Cardiac fibroblast (primary cell): Measurements from ENCODE around the gene SYNC.
A peak's percentile ranks its signal among the peaks of the same experiment; 100 is the strongest.
"Not testable (repeated sequence)": the region's sequence is repeated elsewhere in the genome, so short reads cannot be mapped to it uniquely, and the experiment has no call there.

ENCODE experiments used
- DNase-seq, 2 donors: peaks; one replicate each; pipeline versions ENCODE4 v3.0.0 to v3.0.0-alpha.2; 2010; ENCODE audit warnings: low read depth in 2 of 2
- H3K4me3 ChIP-seq, 2 donors: replicated peaks in 1 of 2; 1 replicate in 1 of 2; 2 replicates in 1 of 2; pipeline ENCODE4 v1.5.1; 2011; ENCODE audit warnings: low read depth in 2 of 2, low read length in 2 of 2, mild to moderate bottlenecking in 2 of 2, moderate library complexity in 1 of 2
- TF ChIP-seq, protein P1 (sequence below): IDR thresholded peaks from one replicate; pipeline ENCODE4 v1.5.1; 2011; ENCODE audit warnings: low read depth, mild to moderate bottlenecking, low read length, inconsistent platforms

The SYNC gene

DNA sequence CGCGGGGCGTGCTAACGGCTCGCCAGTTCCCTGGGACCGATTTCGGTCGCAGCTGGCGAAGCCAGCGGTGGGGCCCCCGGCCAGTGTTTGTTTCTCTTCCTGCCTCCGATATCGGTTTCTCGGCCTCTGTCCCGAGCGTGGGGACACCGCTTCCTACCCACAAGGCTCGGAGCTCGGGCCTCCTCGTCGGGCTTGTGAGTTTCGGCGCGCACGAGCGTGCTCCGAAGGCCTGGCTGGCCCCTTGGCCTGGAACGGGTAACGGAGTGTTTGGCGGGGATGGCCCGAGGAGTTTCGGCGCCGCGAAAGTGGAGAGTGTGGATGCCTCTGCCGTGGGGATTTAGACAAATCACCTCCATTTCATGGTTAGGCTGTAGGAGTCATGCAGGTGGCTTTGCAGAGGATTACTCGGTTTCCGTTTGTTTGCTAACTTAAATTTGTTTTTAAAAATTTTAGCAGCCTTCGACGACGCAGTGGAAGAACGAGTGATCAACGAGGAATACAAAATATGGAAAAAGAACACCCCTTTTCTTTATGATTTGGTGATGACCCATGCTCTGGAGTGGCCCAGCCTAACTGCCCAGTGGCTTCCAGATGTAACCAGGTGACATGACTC, 51.0 kb downstream of the SYNC start:
- DNase-seq = no peak
- TF ChIP-seq, protein P1, sequence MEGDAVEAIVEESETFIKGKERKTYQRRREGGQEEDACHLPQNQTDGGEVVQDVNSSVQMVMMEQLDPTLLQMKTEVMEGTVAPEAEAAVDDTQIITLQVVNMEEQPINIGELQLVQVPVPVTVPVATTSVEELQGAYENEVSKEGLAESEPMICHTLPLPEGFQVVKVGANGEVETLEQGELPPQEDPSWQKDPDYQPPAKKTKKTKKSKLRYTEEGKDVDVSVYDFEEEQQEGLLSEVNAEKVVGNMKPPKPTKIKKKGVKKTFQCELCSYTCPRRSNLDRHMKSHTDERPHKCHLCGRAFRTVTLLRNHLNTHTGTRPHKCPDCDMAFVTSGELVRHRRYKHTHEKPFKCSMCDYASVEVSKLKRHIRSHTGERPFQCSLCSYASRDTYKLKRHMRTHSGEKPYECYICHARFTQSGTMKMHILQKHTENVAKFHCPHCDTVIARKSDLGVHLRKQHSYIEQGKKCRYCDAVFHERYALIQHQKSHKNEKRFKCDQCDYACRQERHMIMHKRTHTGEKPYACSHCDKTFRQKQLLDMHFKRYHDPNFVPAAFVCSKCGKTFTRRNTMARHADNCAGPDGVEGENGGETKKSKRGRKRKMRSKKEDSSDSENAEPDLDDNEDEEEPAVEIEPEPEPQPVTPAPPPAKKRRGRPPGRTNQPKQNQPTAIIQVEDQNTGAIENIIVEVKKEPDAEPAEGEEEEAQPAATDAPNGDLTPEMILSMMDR = no peak
- peak overlapping the region; percentile 77 for H3K4me3 ChIP-seq

DNA sequence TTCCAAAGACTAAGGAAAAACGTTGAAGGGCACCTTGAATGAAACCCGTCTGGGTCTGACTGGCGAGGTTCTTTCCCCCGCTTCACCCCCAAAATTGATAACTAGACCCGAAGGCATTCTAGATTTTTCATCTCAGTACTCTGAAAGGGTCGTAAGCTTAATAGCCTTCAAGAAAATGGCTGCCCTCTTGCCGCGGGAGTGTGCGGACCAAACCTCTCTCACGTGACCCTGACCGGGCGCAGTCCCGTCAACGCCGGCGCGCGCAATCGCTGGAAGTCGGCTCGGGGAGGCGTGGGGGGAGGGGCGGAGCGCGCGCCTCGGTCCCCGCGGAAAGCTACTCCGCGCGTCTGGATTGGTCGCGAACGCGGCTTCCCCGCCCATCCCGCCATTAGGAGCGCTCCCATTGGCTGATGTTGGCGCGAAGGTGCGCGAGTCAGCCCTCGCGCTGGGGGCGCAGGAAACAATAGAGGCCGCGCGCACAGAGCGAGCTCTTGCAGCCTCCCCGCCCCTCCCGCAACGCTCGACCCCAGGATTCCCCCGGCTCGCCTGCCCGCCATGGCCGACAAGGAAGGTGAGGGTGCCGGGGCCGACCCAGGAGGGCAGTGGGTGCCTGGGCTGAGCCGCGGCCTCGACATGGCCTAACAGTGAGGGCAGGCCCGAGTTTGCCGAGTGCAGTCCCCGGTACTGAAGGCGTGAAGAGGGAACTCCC, 51.7 kb downstream of the SYNC start, which contains the start of gene RBBP4:
RBBP4 (plus strand) TSS at position 457 of the 709 bp plus-strand sequence; CDS start at position 556, 99 bp downstream.
- peak; percentile 97 to 99 for DNase-seq
- TF ChIP-seq, protein P1 = no peak
- H3K4me3 ChIP-seq = peak within 1 kb of the TSS; percentile 77 to 83

DNA sequence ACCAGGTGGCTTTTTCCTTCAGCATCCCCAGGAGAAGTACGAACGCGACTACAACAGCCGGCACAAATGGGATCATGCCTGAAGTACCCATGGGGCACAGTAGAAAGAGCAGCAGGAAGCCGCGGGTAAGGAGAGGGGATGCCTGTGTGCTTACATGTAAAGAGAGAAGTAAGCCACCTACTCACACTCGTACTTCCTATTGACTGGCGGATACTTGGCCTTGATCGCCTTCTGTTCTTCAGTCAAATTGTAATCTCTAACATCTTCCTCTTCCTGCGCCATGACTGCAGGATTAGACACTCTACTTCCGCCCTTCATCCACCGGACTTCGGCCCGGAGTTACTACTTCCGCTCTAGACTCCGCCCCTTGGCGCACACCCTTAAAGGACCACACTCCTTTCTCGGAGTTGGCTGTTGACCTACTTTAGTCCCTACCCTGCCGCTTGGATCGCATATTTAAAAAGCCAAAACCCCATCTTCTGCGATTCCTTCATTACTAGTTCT, 52.3 kb downstream of the SYNC start, which contains the start of gene ZBTB8OS:
ZBTB8OS (minus strand) TSS at position 303 of the 504 bp plus-strand sequence; CDS start at position 282, 21 bp downstream.
- peak; percentile 95 for DNase-seq
- TF ChIP-seq, protein P1 = no peak
- peak within 1 kb of the TSS; percentile 77 to 83 for H3K4me3 ChIP-seq

DNA sequence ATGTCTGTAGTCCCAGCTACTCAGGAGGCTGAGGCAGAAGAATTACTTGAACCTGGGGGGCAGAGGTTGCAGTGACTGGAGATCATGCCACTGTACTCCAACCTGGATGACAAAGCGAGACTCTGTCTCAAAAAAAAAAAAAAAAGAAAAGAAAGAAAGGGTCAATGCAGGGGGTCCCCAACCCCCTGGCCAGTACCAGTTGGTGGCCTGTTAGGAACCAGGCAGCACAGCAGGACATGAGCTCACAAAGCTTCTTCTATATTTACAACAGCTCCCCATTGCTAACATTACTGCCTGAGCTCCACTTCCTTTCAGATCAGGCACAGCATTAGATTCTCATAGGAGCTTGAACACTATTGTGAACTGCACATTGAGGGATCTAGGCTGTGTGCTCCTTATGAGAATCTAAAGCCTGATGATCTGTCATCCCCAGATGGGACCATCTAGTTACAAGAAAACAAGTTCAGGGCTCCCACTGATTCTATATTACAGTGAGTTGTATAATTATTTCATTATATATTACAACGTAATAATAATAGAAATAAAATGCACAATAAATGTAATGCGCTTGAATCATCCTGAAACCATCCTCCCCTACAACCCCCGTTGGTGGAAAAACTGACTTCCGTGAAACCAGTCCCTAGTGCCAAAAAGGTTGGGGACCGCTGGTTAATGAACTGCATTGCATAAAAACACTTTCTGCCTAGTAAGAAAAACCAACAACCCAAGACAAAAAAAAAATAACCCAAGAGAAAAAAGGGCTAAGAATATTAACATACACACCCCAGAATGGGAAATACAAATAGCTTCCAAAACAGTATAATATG, 55.0 kb downstream of the SYNC start:
- no peak for DNase-seq
- no peak overlapping the region for H3K4me3 ChIP-seq
- TF ChIP-seq, protein P1 = no peak

DNA sequence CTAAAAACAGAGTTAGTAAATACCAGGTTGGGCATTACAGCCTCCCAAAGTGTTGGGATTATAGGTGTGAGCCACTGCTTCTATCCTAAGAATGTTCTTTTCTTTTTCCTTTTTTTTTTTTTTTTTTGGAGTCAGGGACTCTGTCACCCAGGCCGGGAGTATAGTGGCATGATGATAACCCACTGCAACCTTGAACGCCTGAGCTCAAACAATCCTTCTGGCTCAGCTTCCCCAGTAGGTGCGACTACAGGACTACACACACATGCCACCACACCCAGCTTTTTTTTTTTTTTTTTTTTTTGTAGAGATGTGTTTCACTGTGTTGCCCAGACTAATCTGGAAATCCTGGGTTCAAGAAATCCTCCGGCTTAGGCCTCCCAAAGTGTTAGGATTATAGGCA, 58.1 kb downstream of the SYNC start:
- H3K4me3 ChIP-seq = no peak overlapping the region
- DNase-seq = no peak
- TF ChIP-seq, protein P1 = no peak

DNA sequence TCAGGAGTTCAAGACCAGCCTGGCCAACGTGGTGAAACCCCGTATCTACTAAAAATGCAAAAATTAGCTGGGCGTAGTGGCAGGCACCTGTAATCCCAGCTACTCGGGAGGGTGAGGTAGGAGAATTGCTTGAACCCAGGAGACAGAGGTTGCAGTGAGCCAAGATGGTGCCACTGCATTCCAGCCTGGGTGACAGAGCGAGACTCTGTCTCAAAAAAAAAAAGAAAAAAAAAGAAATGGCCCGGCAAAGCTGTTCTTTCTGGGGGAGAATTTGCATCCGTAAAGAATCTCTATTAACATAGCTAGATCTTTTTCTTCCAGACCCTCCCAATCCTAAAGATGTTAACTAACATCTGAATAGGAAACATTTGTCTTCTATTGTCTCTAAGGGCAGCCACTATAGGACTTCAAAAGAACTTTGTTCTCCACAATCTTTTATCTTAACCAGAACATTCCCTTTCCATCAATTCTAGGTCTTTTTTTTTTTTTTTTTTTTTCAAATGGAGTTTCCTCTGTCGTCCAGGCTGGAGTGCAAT, 60.2 kb downstream of the SYNC start:
- H3K4me3 ChIP-seq, DNase-seq: not testable (repeated sequence)
